HEK293T (cell line): ENCODE data around the gene CSTF2T.

ENCODE experiments used
- BHLHE40 ChIP-seq: fragments of 450-650 bp; IDR thresholded peaks from 2 replicates; pipeline ENCODE4 v1.6.1; 2016; ENCODE audit warnings: mild to moderate bottlenecking, moderate library complexity, borderline replicate concordance
- SUZ12 ChIP-seq: fragments of 450-650 bp; IDR thresholded peaks from 2 replicates; pipeline ENCODE4 v1.6.1; 2016; ENCODE audit warnings: mild to moderate bottlenecking

- TF ChIP-seq BHLHE40 (no peak), SUZ12 (no peak)
These were observed 24.6 kb upstream of the CSTF2T start for GRCh38 chr10:51724038-51724437.
